Stimulated activated CD8-positive, alpha-beta memory T cell treated with anti-CD3 and anti-CD28 coated beads, Interleukin-15, amount 100 ng/mL, for 48 hours (primary cell): ENCODE results near the gene NBEA.

Source experiments
- DNase-seq, 2 donors: peaks; one replicate each; pipeline ENCODE4 v3.0.0-alpha.2; 2020; ENCODE audit warnings: low read depth in 2 of 2

Gene NBEA

GRCh38 chr13:35285677-35286076 is 343.6 kb downstream of the NBEA start:
- DNase-seq, result no peak

- DNase-seq, result no peak
Measured at GRCh38 chr13:35292329-35292728, 350.3 kb downstream of the NBEA start.

- no peak for DNase-seq
Measured at GRCh38 chr13:35293579-35294226, 351.6 kb downstream of the NBEA start.

- DNase-seq, result no peak
Measured at GRCh38 chr13:35309706-35310105, 367.6 kb downstream of the NBEA start.

- DNase-seq, result no peak
Measured at GRCh38 chr13:35332134-35332533, 390.1 kb downstream of the NBEA start.

GRCh38 chr13:35333157-35333556 is 391.1 kb downstream of the NBEA start:
- DNase-seq, result no peak

GRCh38 chr13:35342440-35342839 is 400.4 kb downstream of the NBEA start:
- DNase-seq, result no peak

GRCh38 chr13:35343417-35343816 is 401.3 kb downstream of the NBEA start:
- DNase-seq, result no peak

- no peak for DNase-seq
Measured at GRCh38 chr13:35345992-35346391, 403.9 kb downstream of the NBEA start.

GRCh38 chr13:35346494-35346893 is 404.4 kb downstream of the NBEA start:
- DNase-seq, result no peak

GRCh38 chr13:35347679-35348205 is 405.7 kb downstream of the NBEA start:
- no peak for DNase-seq

- no peak for DNase-seq
Measured at GRCh38 chr13:35349052-35349451, 407.0 kb downstream of the NBEA start.

- no peak for DNase-seq
Measured at GRCh38 chr13:35349673-35350278, 407.7 kb downstream of the NBEA start.

GRCh38 chr13:35354285-35354684 is 412.2 kb downstream of the NBEA start:
- DNase-seq, result no peak

GRCh38 chr13:35354882-35355281 is 412.8 kb downstream of the NBEA start:
- DNase-seq, result no peak

- no peak for DNase-seq
Measured at GRCh38 chr13:35356572-35356971, 414.5 kb downstream of the NBEA start.

GRCh38 chr13:35365883-35366282 is 423.8 kb downstream of the NBEA start:
- DNase-seq, result no peak

GRCh38 chr13:35367586-35367985 is 425.5 kb downstream of the NBEA start:
- DNase-seq, result no peak

GRCh38 chr13:35378939-35379338 is 436.9 kb downstream of the NBEA start:
- no peak for DNase-seq

- no peak for DNase-seq
Measured at GRCh38 chr13:35379663-35380062, 437.6 kb downstream of the NBEA start.

- DNase-seq, result no peak
Measured at GRCh38 chr13:35387682-35388250, 445.7 kb downstream of the NBEA start.

- no peak for DNase-seq
Measured at GRCh38 chr13:35388441-35389355, 446.6 kb downstream of the NBEA start.
